ENCODE measurements around the gene COMMD8.

DNA sequence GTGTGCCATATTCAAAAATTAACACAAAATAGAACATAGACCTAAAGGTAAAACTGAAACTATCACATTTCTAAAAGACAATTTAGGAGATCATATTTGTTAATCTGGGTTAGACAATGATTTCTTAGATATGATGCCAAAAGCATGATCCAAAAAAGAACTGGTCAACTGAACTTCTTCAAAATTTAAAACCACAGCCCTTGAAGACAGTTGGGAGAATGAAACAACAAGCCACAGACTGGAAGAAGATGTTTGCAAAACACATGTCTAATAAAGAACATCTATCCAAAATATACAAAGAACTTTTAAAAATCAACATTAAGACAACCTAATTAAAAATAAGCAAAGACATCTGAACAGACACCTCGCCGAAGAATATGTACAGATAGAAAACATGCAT, 19.5 kb downstream of the COMMD8 start:
- TF ChIP-seq POLR2A (IDR thresholded peaks at IDR 0.05) (no peak), POLR2AphosphoS5 (IDR thresholded peaks at IDR 0.05) (no peak), EP300 (IDR thresholded peaks at IDR 0.05) (no peak)
